HTERT RPE-1 (cell line): ENCODE results near the gene EXOC3.
"Not testable (repeated sequence)": the region's sequence is repeated elsewhere in the genome, so short reads cannot be mapped to it uniquely, and the experiment has no call there.

ENCODE experiments used
- in situ Hi-C: fragments of 300-500 bp; cut with MboI; formaldehyde crosslinking; loops from 4 replicates; pipeline ENCODE4 v1.14.3; 2020; ENCODE audit warnings: low sequenced_read_pairs

Gene EXOC3

GRCh38 chr5:499233-500209 is 56.5 kb downstream of the EXOC3 start:
- in situ Hi-C loops, result no loop called here

GRCh38 chr5:500491-500890 is 57.5 kb downstream of the EXOC3 start:
- in situ Hi-C loops, result no loop called here

- in situ Hi-C loops, result no loop called here
Observed at GRCh38 chr5:501105-501830, 58.3 kb downstream of the EXOC3 start.

- in situ Hi-C loops, result no loop called here
Observed at GRCh38 chr5:501831-502184, 58.8 kb downstream of the EXOC3 start.

- in situ Hi-C loops, result no loop called here
Observed at GRCh38 chr5:502325-503079, 59.5 kb downstream of the EXOC3 start.

- in situ Hi-C loops, result no loop called here
Observed at GRCh38 chr5:504326-505154, 61.6 kb downstream of the EXOC3 start.

GRCh38 chr5:505951-506525 is 63.1 kb downstream of the EXOC3 start:
- in situ Hi-C loops, result no loop called here

GRCh38 chr5:507986-508575 is 65.1 kb downstream of the EXOC3 start:
- in situ Hi-C loops, result not testable (repeated sequence)

- in situ Hi-C loops, result no loop called here
Observed at GRCh38 chr5:509611-510185, 66.7 kb downstream of the EXOC3 start.

- in situ Hi-C loops, result no loop called here
Observed at GRCh38 chr5:510521-510920, 67.5 kb downstream of the EXOC3 start.

GRCh38 chr5:511476-511875 is 68.5 kb downstream of the EXOC3 start:
- in situ Hi-C loops, result no loop called here

- in situ Hi-C loops, result no loop called here
Observed at GRCh38 chr5:513216-514100, 70.5 kb downstream of the EXOC3 start.

- in situ Hi-C loops, result no loop called here
Observed at GRCh38 chr5:514101-514485, 71.1 kb downstream of the EXOC3 start.

GRCh38 chr5:514673-515072 is 71.7 kb downstream of the EXOC3 start:
- in situ Hi-C loops, result no loop called here

GRCh38 chr5:515273-515836 is 72.4 kb downstream of the EXOC3 start:
- in situ Hi-C loops, result no loop called here

- in situ Hi-C loops, result no loop called here
Observed at GRCh38 chr5:516338-516925, 73.5 kb downstream of the EXOC3 start.
